Measurements from ENCODE around the gene LIM2.

DNA sequence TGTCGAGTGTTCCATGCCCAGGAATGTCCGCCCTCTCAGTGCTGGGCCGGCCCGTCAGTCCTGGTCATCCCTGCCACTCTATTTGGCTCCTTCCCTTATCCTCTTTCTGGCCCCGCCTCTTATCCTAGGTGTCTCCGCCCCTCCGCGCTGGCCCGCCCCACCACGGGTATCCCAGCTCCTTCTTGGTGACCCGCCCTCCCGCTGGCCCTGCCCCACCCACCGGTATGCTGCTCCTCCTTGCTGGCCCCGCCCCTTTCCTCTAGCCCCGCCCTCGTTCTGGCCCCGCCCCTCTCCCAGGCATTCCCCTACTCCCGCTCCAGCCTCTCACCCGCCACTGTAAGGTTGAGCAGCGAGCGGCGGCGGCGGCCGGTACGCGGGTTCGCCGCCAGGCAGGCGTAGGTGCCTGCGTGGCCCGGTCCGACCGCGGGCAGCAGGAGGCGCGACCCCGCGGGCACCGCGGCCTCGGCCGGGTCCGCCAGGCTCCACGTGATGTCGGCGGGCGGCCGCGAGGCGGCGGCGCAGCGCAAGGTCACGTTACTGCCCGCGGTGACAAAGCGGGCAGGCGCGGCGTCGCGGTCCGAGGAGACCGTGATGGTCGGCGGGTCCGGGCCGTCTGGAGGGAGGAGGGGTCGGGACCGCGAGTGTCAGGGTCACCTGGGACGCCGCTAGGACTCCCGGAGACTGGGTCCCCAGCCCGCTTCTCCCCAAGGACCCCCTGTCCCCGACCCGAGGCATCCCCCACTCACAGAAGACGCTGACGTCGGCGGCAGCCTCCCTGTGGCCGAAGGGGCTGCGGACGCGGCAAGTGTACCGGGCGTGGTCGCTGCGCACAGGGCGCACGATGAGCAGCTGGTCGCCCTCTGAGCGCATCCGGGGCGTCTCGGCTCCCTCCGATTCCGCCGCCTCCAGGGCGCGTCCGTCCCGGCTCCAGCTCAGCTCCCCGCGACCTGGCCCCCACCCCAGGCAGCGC is 47.8 kb downstream of the LIM2 start:
- TF ChIP-seq, protein P1, sequence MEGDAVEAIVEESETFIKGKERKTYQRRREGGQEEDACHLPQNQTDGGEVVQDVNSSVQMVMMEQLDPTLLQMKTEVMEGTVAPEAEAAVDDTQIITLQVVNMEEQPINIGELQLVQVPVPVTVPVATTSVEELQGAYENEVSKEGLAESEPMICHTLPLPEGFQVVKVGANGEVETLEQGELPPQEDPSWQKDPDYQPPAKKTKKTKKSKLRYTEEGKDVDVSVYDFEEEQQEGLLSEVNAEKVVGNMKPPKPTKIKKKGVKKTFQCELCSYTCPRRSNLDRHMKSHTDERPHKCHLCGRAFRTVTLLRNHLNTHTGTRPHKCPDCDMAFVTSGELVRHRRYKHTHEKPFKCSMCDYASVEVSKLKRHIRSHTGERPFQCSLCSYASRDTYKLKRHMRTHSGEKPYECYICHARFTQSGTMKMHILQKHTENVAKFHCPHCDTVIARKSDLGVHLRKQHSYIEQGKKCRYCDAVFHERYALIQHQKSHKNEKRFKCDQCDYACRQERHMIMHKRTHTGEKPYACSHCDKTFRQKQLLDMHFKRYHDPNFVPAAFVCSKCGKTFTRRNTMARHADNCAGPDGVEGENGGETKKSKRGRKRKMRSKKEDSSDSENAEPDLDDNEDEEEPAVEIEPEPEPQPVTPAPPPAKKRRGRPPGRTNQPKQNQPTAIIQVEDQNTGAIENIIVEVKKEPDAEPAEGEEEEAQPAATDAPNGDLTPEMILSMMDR (IDR thresholded peaks at IDR 0.05), result no peak
- TF ChIP-seq MYBL2 (CRISPR knock-in tag; IDR thresholded peaks at IDR 0.05), result peak; percentile 65; the same call in 1 of the 2 replicates
- TF ChIP-seq, protein P2, sequence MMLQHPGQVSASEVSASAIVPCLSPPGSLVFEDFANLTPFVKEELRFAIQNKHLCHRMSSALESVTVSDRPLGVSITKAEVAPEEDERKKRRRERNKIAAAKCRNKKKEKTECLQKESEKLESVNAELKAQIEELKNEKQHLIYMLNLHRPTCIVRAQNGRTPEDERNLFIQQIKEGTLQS (CRISPR knock-in tag; conservative IDR thresholded peaks at IDR 0.05), result no peak
- TF ChIP-seq SP1 (CRISPR knock-in tag; conservative IDR thresholded peaks at IDR 0.05), result peak; percentile 84; the same call in 1 of the 2 replicates
- TF ChIP-seq, protein P3, sequence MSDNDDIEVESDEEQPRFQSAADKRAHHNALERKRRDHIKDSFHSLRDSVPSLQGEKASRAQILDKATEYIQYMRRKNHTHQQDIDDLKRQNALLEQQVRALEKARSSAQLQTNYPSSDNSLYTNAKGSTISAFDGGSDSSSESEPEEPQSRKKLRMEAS (CRISPR knock-in tag; IDR thresholded peaks at IDR 0.05), result peak; percentile 84
- TF ChIP-seq SMAD3 (CRISPR knock-in tag; IDR thresholded peaks at IDR 0.05; ENCODE audit: borderline replicate concordance), result no peak
- no peak for TF ChIP-seq FOXJ3 (CRISPR knock-in tag; IDR thresholded peaks at IDR 0.05; ENCODE audit: borderline replicate concordance)
- TF ChIP-seq TCF7 (CRISPR knock-in tag; IDR thresholded peaks at IDR 0.05; ENCODE audit: low read depth), result 0 out of 2 replicates have a peak, but pooled peaks have one; percentile 75
- peak; percentile 80 for TF ChIP-seq ESRRA (CRISPR knock-in tag; IDR thresholded peaks at IDR 0.05; ENCODE audit: borderline replicate concordance)
- TF ChIP-seq ZNF423 (CRISPR knock-in tag; IDR thresholded peaks at IDR 0.05), result no peak
- TF ChIP-seq KAT7 (CRISPR knock-in tag; IDR thresholded peaks at IDR 0.05; ENCODE audit: borderline replicate concordance), result no peak

Measured in WTC11 (cell line).